Measurements from ENCODE around the gene AP1G1.

- TF ChIP-seq SUZ12 (IDR thresholded peaks at IDR 0.05; ENCODE audit: extremely low read depth, insufficient read depth, insufficient read length) (no peak), YY1 (IDR thresholded peaks at IDR 0.05; ENCODE audit: insufficient read depth, insufficient read length) (no peak)
Measured at GRCh38 chr16:71724320-71724751, 84.3 kb downstream of the AP1G1 start, which contains the start of gene PHLPP2.

All from NT2/D1 (cell line).